ENCODE results near the gene DIP2C. TPM values are rescaled to one million over a fixed set of nuclear protein-coding genes. Genes with fewer than 3 reads are reported as not detected.
"Not testable (repeated sequence)": the region's sequence is repeated elsewhere in the genome, so short reads cannot be mapped to it uniquely, and the experiment has no call there.

The DIP2C gene
- total RNA-seq, 1 donor from 2014 or later, result 30.8 TPM

DNA sequence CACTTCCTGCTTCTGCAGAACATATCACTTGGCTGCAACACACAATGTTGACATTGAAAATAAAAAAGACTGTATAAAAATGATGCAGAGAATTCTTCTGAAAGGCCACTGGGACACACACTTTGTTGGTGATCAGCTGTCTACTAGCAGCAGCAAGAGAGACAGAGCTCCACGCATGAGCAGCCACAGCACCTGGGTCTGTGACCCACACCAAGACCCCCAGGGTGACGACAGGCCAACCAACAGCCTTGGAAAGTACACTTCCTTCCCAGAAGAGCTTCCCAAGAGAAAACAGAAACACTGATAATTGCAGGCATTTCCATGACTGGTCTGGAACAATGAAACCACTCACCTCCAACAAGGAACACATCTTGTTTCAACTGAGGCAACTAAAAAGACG, 239.0 kb downstream of the DIP2C start:
- Histone ChIP-seq H3K36me3 (no peaks in the 10 kb centered on the region), H3K4me1 (peaks cover 38% of the 10 kb centered on the region), H3K27ac (replicated peaks) (no peak overlapping the region), H3K4me3 (no peak overlapping the region), H3K9me3 (replicated peaks) (no peaks in the 10 kb centered on the region), H3K27me3 (ENCODE audit: low read depth) (no peaks in the 10 kb centered on the region)
- TF ChIP-seq, protein P1, sequence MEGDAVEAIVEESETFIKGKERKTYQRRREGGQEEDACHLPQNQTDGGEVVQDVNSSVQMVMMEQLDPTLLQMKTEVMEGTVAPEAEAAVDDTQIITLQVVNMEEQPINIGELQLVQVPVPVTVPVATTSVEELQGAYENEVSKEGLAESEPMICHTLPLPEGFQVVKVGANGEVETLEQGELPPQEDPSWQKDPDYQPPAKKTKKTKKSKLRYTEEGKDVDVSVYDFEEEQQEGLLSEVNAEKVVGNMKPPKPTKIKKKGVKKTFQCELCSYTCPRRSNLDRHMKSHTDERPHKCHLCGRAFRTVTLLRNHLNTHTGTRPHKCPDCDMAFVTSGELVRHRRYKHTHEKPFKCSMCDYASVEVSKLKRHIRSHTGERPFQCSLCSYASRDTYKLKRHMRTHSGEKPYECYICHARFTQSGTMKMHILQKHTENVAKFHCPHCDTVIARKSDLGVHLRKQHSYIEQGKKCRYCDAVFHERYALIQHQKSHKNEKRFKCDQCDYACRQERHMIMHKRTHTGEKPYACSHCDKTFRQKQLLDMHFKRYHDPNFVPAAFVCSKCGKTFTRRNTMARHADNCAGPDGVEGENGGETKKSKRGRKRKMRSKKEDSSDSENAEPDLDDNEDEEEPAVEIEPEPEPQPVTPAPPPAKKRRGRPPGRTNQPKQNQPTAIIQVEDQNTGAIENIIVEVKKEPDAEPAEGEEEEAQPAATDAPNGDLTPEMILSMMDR (IDR thresholded peaks at IDR 0.05; ENCODE audit: borderline replicate concordance), result no peak
- intact Hi-C loops (cut with micrococcal nuclease), result no loop called here
- no peak for DNase-seq

DNA sequence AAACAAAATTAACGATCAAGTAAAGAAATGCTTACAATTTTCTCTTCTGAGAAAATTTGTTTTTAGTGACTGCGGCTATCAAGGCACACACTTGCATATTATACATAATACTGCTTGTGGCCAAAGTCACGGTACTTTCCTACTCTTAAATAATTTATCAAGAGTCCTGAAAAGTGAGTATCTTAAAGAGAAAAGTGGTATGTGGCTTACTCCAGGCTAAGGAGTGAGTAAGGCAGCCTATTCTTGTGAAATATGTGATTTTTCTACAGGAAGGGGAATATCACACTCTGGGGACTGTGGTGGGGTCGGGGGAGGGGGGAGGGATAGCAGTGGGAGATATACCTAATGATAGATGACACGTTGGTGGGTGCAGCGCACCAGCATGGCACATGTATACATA, 240.1 kb downstream of the DIP2C start:
- H3K9me3 ChIP-seq (replicated peaks); intact Hi-C loops (cut with micrococcal nuclease); H3K27me3 ChIP-seq (ENCODE audit: low read depth); H3K27ac ChIP-seq (replicated peaks); H3K36me3 ChIP-seq; DNase-seq; H3K4me3 ChIP-seq: not testable (repeated sequence)
- H3K4me1 ChIP-seq, result peaks cover 31% of the 10 kb centered on the region

DNA sequence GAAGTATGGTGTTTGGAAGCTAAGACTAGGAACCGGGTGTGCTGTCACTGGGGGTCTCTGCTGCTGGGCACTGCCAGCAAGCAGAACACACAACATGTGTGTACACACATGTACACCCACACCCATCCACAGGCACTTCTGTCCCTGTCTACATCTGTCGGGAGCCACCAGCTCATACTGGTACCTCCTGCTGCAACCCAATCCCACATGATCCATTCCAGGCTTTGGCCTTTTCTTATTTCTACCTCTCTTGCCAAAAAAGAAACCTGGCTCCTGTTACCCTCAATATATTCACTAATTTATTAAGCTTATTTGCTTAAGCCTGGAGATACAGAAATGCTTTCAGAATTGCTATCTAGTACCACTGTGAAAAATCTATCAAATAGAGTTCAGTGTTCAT, 246.0 kb downstream of the DIP2C start:
- Histone ChIP-seq H3K9me3 (replicated peaks) (no peaks in the 10 kb centered on the region), H3K27me3 (ENCODE audit: low read depth) (no peaks in the 10 kb centered on the region), H3K36me3 (peaks cover 23% of the 10 kb centered on the region), H3K4me3 (no peak overlapping the region), H3K4me1 (no peaks in the 10 kb centered on the region), H3K27ac (replicated peaks) (no peak overlapping the region)
- TF ChIP-seq, protein P1 (IDR thresholded peaks at IDR 0.05; ENCODE audit: borderline replicate concordance), result no peak
- intact Hi-C loops (cut with micrococcal nuclease), result no loop called here
- DNase-seq, result no peak

GRCh38 chr10:442209-442608, 247.3 kb downstream of the DIP2C start:
- Histone ChIP-seq H3K9me3 (replicated peaks) (no peaks in the 10 kb centered on the region), H3K27me3 (ENCODE audit: low read depth) (no peaks in the 10 kb centered on the region), H3K4me3 (no peak overlapping the region), H3K27ac (replicated peaks) (no peak overlapping the region), H3K4me1 (no peaks in the 10 kb centered on the region), H3K36me3 (peaks cover 24% of the 10 kb centered on the region)
- TF ChIP-seq, protein P1 (IDR thresholded peaks at IDR 0.05; ENCODE audit: borderline replicate concordance), result no peak
- no peak for DNase-seq
- intact Hi-C loops (cut with micrococcal nuclease), result no loop called here

- no peaks in the 10 kb centered on the region for H3K9me3 ChIP-seq (replicated peaks)
- peaks cover 24% of the 10 kb centered on the region for H3K36me3 ChIP-seq
- no peaks in the 10 kb centered on the region for H3K27me3 ChIP-seq (ENCODE audit: low read depth)
- no peak overlapping the region for H3K27ac ChIP-seq (replicated peaks)
- intact Hi-C loops (cut with micrococcal nuclease), result no loop called here
- DNase-seq, result no peak
- TF ChIP-seq, protein P1 (IDR thresholded peaks at IDR 0.05; ENCODE audit: borderline replicate concordance), result no peak
- no peaks in the 10 kb centered on the region for H3K4me1 ChIP-seq
- H3K4me3 ChIP-seq, result no peak overlapping the region
Measured at GRCh38 chr10:441659-442058, 247.8 kb downstream of the DIP2C start.

DNA sequence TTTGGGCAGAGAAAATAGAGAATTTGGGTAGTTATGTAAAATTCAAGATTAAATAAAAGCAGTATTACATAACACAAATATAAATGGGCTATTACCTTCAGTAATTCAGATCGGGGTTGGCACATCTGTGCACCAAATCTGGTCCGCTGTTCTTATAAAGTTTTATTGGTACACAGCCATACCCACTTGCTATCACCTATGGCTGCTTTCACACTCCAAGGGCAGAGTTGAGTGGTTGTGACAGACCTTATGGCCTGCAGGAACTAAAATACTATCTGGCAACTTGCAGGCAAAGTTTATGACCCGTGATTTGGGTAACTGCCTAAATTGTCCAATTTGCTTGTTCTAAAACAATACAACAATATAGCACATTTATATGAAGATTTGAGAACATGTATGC, 249.3 kb downstream of the DIP2C start:
- TF ChIP-seq, protein P1 (IDR thresholded peaks at IDR 0.05; ENCODE audit: borderline replicate concordance), result no peak
- Histone ChIP-seq H3K4me1 (no peaks in the 10 kb centered on the region), H3K36me3 (peaks cover 24% of the 10 kb centered on the region), H3K27ac (replicated peaks) (no peak overlapping the region), H3K4me3 (no peak overlapping the region), H3K9me3 (replicated peaks) (no peaks in the 10 kb centered on the region), H3K27me3 (ENCODE audit: low read depth) (no peaks in the 10 kb centered on the region)
- intact Hi-C loops (cut with micrococcal nuclease), result no loop called here
- no peak for DNase-seq
